Measurements from ENCODE around the gene TMED1.

- TF ChIP-seq, protein P1, sequence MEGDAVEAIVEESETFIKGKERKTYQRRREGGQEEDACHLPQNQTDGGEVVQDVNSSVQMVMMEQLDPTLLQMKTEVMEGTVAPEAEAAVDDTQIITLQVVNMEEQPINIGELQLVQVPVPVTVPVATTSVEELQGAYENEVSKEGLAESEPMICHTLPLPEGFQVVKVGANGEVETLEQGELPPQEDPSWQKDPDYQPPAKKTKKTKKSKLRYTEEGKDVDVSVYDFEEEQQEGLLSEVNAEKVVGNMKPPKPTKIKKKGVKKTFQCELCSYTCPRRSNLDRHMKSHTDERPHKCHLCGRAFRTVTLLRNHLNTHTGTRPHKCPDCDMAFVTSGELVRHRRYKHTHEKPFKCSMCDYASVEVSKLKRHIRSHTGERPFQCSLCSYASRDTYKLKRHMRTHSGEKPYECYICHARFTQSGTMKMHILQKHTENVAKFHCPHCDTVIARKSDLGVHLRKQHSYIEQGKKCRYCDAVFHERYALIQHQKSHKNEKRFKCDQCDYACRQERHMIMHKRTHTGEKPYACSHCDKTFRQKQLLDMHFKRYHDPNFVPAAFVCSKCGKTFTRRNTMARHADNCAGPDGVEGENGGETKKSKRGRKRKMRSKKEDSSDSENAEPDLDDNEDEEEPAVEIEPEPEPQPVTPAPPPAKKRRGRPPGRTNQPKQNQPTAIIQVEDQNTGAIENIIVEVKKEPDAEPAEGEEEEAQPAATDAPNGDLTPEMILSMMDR (IDR thresholded peaks at IDR 0.05): no peak
- no peak for TF ChIP-seq POLR2A (IDR thresholded peaks at IDR 0.05)
These were observed 48.3 kb upstream of the TMED1 start for GRCh38 chr19:10884274-10884673.
